A549 (cell line): Measurements from ENCODE around the gene EXOC1. TPM values are rescaled to one million over a fixed set of nuclear protein-coding genes. Genes with fewer than 3 reads are reported as not detected.

Source experiments
- ATAC-seq, 2 experiments: fragments of 200-7000 bp in 1 of 2; fragments of >200 bp in 1 of 2; cut with Nextera tagmentation in 1 of 2; cut with Tn5 transposase in 1 of 2; 3 replicates each; pipeline versions ENCODE4 v1.8.0 to v1.9.1; 2018 to 2020; ENCODE audit warnings: mild to moderate bottlenecking in 1 of 2, moderate library complexity in 1 of 2
- CTCF ChIA-PET: fragments of 300-600 bp; sonication (Branson Sonifier 250); formaldehyde crosslinking; extraction: SDS; loops from one replicate; lab custom pipeline; 2021; ENCODE audit warnings: antibody characterized with exemption, inconsistent platforms; lab: Yijun Ruan, JAX
- POLR2A ChIA-PET: fragments of 350-600 bp; formaldehyde crosslinking; extraction: SDS; loops from one replicate; lab custom pipeline; 2021; ENCODE audit warnings: antibody characterized with exemption, inconsistent platforms; lab: Yijun Ruan, JAX
- DNase-seq, 2 experiments: peaks; one replicate each; pipeline versions ENCODE4 v3.0.0 to v3.0.0-alpha.2; 2011 to 2016; ENCODE audit warnings: low read depth in 1 of 2, low spot score in 1 of 2
- FAIRE-seq: peaks from 2 replicates; lab custom pipeline; 2011; peaks lifted over from hg19 to GRCh38; lab: Jason Lieb, UNC
- H3K27ac ChIP-seq, 2 experiments: fragments of >200 bp; sonication (Bioruptor Twin); formaldehyde crosslinking; 3 replicates each; pipeline ENCODE4 v1.5.1; 2016 to 2017
- H3K4me1 ChIP-seq: fragments of >200 bp; sonication (Bioruptor Twin); formaldehyde crosslinking; 3 replicates; pipeline ENCODE4 v1.6.1; 2016
- H3K4me2 ChIP-seq: fragments of >200 bp; sonication (Bioruptor Twin); formaldehyde crosslinking; 3 replicates; pipeline ENCODE4 v1.6.1; 2016
- H3K4me3 ChIP-seq: fragments of >200 bp; sonication (Bioruptor Twin); formaldehyde crosslinking; 3 replicates; pipeline ENCODE4 v1.5.1; 2016
- H3K9me3 ChIP-seq: fragments of >200 bp; sonication (Bioruptor Twin); formaldehyde crosslinking; 3 replicates; pipeline ENCODE4 v1.6.1; 2016
- CBX2 ChIP-seq: fragments of 200-600 bp; sonication (generic); IDR thresholded peaks from 2 replicates; pipeline ENCODE4 v1.6.1; 2016; ENCODE audit warnings: low read depth, mild to moderate bottlenecking, borderline replicate concordance
- CBX8 ChIP-seq: fragments of 200-600 bp; sonication (generic); IDR thresholded peaks from 2 replicates; pipeline ENCODE4 v1.6.1; 2016
- EHF ChIP-seq: fragments of 250-450 bp; sonication (Bioruptor Pico); IDR thresholded peaks from 2 replicates; pipeline ENCODE4 v1.5.0; 2020; ENCODE audit warnings: mild to moderate bottlenecking
- EP300 ChIP-seq, 2 experiments: fragments of >200 bp; sonication (Bioruptor Twin); formaldehyde crosslinking; IDR thresholded peaks; 2 replicates in 1 of 2; 3 replicates in 1 of 2; pipeline ENCODE4 v1.6.1; 2016 to 2017
- FOSL2 ChIP-seq, 2 experiments: fragments of 450-650 bp in 1 of 2; fragments of >200 bp in 1 of 2; sonication (Bioruptor Twin) in 1 of 2; formaldehyde crosslinking; IDR thresholded peaks; 2 replicates each; pipeline versions ENCODE4 v1.5.0 to v1.6.1; 2016 to 2020; ENCODE audit warnings: mild to moderate bottlenecking in 1 of 2, moderate library complexity in 1 of 2
- FOXS1 ChIP-seq: fragments of 250-450 bp; sonication (Bioruptor Pico); IDR thresholded peaks from 2 replicates; pipeline ENCODE4 v1.5.0; 2020; ENCODE audit warnings: mild to moderate bottlenecking, moderate library complexity
- GATA3 ChIP-seq: IDR thresholded peaks from 2 replicates; pipeline ENCODE4 v1.6.1; 2012; ENCODE audit warnings: borderline replicate concordance
- HOXB13 ChIP-seq: fragments of 250-450 bp; sonication (Bioruptor Pico); IDR thresholded peaks from 2 replicates; pipeline ENCODE4 v1.5.0; 2020; ENCODE audit warnings: low read depth, mild to moderate bottlenecking, moderate library complexity
- HOXB5 ChIP-seq: fragments of 250-450 bp; sonication (Bioruptor Pico); IDR thresholded peaks from 2 replicates; pipeline ENCODE4 v1.5.0; 2020; ENCODE audit warnings: mild to moderate bottlenecking, moderate library complexity
- KDM1A ChIP-seq: fragments of 200-600 bp; sonication (generic); IDR thresholded peaks from 2 replicates; pipeline ENCODE4 v1.6.1; 2016; ENCODE audit warnings: low read depth, mild to moderate bottlenecking
- MAFK ChIP-seq: fragments of 450-650 bp; IDR thresholded peaks from 2 replicates; pipeline ENCODE4 v1.6.1; 2014; ENCODE audit not compliant: partially characterized antibody
- MYC ChIP-seq: IDR thresholded peaks from 2 replicates; pipeline ENCODE4 v1.6.1; 2012; ENCODE audit warnings: mild to moderate bottlenecking, inconsistent platforms, low read length, improper control_type of control experiment, borderline replicate concordance
- NR3C1 ChIP-seq: fragments of >200 bp; sonication (Bioruptor Twin); formaldehyde crosslinking; IDR thresholded peaks from 3 replicates; pipeline ENCODE4 v1.6.1; 2017
- SMC3 ChIP-seq: fragments of >200 bp; sonication (Bioruptor Twin); formaldehyde crosslinking; IDR thresholded peaks from 3 replicates; pipeline ENCODE4 v1.6.1; 2018; ENCODE audit warnings: inconsistent platforms
- ZFP36 ChIP-seq: fragments of 450-650 bp; IDR thresholded peaks from 2 replicates; pipeline ENCODE4 v1.6.1; 2014; ENCODE audit warnings: borderline replicate concordance; ENCODE audit not compliant: partially characterized antibody
- WGBS: methylation state at CpG from one replicate; pipeline ENCODE4 v1.1.6; 2017; ENCODE audit errors: missing lambda C conversion rate; 5-methylcytosine and 5-hydroxymethylcytosine counted together
- polyA plus RNA-seq, 4 experiments: library from polyadenylated mRNA; depleted of rRNA in 3 of 4; stranded (reverse); fragments of >200 nt; fragmentation: RNase III in 1 of 4; extraction: RNeasy Plus Mini Kit Qiagen cat#74134 plus additional on column Dnase treatment in 1 of 4; gene quantifications; 2 replicates in 3 of 4; 3 replicates in 1 of 4; pipeline ENCODE4 v1.2.3, GENCODE V29; 2011 to 2017
- TF ChIP-seq, protein P1 (sequence below): fragments of 150-350 bp; IDR thresholded peaks from 2 replicates; pipeline ENCODE4 v1.6.1; 2014; ENCODE audit warnings: low read depth, mild to moderate bottlenecking, low read length
- TF ChIP-seq, protein P2 (sequence below): IDR thresholded peaks from 2 replicates; pipeline ENCODE4 v1.6.1; 2012
- TF ChIP-seq, protein P3 (sequence below): fragments of >200 bp; sonication (Bioruptor Twin); formaldehyde crosslinking; IDR thresholded peaks from 2 replicates; pipeline ENCODE4 v1.6.1; 2016
- TF ChIP-seq, protein P4 (sequence below): fragments of >200 bp; sonication (Bioruptor Twin); formaldehyde crosslinking; IDR thresholded peaks from 3 replicates; pipeline ENCODE4 v1.5.1; 2016
- TF ChIP-seq, protein P5 (sequence below): fragments of >200 bp; sonication (Bioruptor Twin); formaldehyde crosslinking; IDR thresholded peaks from 3 replicates; pipeline ENCODE4 v1.6.1; 2016
- TF ChIP-seq, protein P6 (sequence below): fragments of 450-650 bp; IDR thresholded peaks from 2 replicates; pipeline ENCODE4 v1.6.1; 2014; ENCODE audit warnings: antibody characterized with exemption
- TF ChIP-seq, protein P7 (sequence below): IDR thresholded peaks from 2 replicates; pipeline ENCODE4 v1.6.1; 2012; ENCODE audit warnings: low read depth, borderline replicate concordance

The EXOC1 gene
- polyA plus RNA-seq, 2 of the 4 experiments (the other 2 are of a cell fraction): 12.8 to 22.4 TPM

DNA sequence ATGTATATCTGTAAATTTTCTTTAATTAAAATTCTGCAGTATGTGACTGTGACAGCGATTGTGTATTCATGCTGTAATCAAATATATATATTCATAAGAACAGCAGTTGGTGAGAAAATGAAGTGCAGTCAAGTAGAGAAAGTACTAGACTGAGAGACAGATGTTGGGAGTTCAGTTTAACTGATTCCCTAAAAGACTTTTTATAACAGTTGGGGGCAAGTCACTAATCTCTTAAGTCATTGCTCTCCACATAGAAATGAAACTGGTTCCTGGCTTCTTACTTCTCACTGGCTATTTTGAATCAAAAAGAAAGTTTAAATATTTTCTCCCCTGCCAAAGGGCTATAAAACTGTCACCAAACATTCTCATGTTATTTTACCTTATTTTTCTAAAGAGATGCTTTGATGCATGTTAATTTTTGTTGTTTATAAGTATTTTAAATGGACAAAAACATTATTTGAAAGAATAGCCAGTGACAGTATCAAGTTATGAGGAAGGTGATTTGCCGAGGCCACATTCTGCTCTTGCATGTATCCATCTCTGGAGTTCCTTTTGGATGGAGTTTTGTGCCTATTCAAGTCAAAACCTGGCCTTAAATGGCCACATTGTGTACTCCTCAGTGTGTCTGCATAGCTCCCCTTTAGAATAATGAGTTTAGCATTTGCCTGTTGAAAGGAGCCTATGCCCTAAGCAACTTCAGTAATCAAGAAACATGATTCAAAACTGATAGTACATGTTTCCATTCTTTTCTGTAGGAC, 30.8 kb downstream of the EXOC1 start:
- CTCF ChIA-PET: no interaction called here
- DNase-seq: no peak
- H3K4me1 ChIP-seq: no peaks in the 10 kb centered on the region
- POLR2A ChIA-PET: no interaction called here
- no peak for TF ChIP-seq HOXB5 (CRISPR knock-in tag)
- no peak for ATAC-seq
- no peak overlapping the region for H3K4me2 ChIP-seq
- 78% methylated on average over 2 of the region's 2 CpGs for WGBS
- H3K9me3 ChIP-seq: no peaks in the 10 kb centered on the region
- no peak overlapping the region for H3K4me3 ChIP-seq
- H3K27ac ChIP-seq: no peak overlapping the region
- FAIRE-seq: no peak

DNA sequence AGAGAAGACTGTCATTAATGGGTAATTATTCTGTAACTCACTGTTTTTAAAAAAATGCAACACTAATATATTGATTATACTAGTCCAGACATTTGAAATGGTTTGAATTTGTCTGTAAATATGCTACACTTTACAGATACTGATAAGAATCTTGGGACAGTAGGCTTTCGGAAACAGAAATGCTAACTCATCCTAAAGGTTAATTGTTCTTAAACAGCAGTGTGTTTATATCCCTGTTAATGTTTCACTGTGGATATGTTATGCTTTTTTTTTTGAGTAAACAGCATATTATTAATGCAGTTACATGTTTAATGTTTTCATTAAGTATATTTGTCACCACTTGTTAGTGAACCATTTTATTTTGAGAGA, 31.4 kb downstream of the EXOC1 start:
- ChIA-PET CTCF (no interaction called here), POLR2A (no interaction called here)
- Histone ChIP-seq H3K27ac (no peak overlapping the region), H3K4me3 (no peak overlapping the region), H3K4me1 (no peaks in the 10 kb centered on the region), H3K4me2 (no peak overlapping the region), H3K9me3 (no peaks in the 10 kb centered on the region)
- no peak for FAIRE-seq
- no peak for ATAC-seq
- DNase-seq: no peak
- WGBS: 44% methylated on average over 1 of the region's 1 CpG
- TF ChIP-seq, protein P1, sequence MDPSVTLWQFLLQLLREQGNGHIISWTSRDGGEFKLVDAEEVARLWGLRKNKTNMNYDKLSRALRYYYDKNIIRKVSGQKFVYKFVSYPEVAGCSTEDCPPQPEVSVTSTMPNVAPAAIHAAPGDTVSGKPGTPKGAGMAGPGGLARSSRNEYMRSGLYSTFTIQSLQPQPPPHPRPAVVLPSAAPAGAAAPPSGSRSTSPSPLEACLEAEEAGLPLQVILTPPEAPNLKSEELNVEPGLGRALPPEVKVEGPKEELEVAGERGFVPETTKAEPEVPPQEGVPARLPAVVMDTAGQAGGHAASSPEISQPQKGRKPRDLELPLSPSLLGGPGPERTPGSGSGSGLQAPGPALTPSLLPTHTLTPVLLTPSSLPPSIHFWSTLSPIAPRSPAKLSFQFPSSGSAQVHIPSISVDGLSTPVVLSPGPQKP: no peak
- TF ChIP-seq EHF (no peak), GATA3 (0 out of 2 replicates have a peak, but pooled peaks have one; percentile 26)

DNA sequence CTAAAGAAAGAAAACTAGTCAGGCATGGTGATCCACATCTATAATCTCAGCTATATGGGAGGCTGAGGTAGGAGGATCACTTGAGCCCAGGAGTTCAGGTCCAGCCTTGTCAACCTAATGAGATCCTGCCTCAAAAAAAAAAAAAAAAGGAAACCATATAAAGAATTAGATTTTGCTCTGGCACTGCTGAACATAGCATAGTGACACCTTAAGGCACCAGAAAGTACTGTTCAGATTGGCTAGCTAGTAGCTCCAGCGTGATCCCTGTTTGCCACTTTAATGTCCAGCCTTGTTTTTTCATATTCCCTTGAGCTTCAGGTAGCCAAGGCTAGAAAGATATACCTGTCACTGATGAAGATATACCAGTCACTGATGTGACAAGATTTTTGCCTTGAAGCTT, 34.1 kb downstream of the EXOC1 start:
- H3K27ac ChIP-seq: no peak overlapping the region
- H3K4me1 ChIP-seq: no peaks in the 10 kb centered on the region
- no peak for TF ChIP-seq CBX2
- no peak for TF ChIP-seq HOXB5 (CRISPR knock-in tag)
- TF ChIP-seq, protein P2, sequence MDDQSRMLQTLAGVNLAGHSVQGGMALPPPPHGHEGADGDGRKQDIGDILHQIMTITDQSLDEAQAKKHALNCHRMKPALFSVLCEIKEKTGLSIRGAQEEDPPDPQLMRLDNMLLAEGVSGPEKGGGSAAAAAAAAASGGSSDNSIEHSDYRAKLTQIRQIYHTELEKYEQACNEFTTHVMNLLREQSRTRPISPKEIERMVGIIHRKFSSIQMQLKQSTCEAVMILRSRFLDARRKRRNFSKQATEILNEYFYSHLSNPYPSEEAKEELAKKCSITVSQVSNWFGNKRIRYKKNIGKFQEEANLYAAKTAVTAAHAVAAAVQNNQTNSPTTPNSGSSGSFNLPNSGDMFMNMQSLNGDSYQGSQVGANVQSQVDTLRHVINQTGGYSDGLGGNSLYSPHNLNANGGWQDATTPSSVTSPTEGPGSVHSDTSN: no peak
- TF ChIP-seq, protein P3, sequence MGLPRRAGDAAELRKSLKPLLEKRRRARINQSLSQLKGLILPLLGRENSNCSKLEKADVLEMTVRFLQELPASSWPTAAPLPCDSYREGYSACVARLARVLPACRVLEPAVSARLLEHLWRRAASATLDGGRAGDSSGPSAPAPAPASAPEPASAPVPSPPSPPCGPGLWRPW: no peak
- TF ChIP-seq HOXB13: no peak
- no peak for TF ChIP-seq CBX8
- no peak for TF ChIP-seq FOXS1 (CRISPR knock-in tag)
- TF ChIP-seq SMC3: no peak
- no peak for TF ChIP-seq ZFP36
- TF ChIP-seq NR3C1: no peak
- TF ChIP-seq, protein P4, sequence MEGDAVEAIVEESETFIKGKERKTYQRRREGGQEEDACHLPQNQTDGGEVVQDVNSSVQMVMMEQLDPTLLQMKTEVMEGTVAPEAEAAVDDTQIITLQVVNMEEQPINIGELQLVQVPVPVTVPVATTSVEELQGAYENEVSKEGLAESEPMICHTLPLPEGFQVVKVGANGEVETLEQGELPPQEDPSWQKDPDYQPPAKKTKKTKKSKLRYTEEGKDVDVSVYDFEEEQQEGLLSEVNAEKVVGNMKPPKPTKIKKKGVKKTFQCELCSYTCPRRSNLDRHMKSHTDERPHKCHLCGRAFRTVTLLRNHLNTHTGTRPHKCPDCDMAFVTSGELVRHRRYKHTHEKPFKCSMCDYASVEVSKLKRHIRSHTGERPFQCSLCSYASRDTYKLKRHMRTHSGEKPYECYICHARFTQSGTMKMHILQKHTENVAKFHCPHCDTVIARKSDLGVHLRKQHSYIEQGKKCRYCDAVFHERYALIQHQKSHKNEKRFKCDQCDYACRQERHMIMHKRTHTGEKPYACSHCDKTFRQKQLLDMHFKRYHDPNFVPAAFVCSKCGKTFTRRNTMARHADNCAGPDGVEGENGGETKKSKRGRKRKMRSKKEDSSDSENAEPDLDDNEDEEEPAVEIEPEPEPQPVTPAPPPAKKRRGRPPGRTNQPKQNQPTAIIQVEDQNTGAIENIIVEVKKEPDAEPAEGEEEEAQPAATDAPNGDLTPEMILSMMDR: no peak
- TF ChIP-seq EP300 (IDR thresholded peaks at IDR 0.05): no peak
- TF ChIP-seq, protein P5, sequence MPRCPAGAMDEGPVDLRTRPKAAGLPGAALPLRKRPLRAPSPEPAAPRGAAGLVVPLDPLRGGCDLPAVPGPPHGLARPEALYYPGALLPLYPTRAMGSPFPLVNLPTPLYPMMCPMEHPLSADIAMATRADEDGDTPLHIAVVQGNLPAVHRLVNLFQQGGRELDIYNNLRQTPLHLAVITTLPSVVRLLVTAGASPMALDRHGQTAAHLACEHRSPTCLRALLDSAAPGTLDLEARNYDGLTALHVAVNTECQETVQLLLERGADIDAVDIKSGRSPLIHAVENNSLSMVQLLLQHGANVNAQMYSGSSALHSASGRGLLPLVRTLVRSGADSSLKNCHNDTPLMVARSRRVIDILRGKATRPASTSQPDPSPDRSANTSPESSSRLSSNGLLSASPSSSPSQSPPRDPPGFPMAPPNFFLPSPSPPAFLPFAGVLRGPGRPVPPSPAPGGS: no peak
- TF ChIP-seq, protein P6, sequence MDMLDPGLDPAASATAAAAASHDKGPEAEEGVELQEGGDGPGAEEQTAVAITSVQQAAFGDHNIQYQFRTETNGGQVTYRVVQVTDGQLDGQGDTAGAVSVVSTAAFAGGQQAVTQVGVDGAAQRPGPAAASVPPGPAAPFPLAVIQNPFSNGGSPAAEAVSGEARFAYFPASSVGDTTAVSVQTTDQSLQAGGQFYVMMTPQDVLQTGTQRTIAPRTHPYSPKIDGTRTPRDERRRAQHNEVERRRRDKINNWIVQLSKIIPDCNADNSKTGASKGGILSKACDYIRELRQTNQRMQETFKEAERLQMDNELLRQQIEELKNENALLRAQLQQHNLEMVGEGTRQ: no peak
- no peak for TF ChIP-seq MYC
- TF ChIP-seq MAFK: no peak
- no peak for TF ChIP-seq FOSL2 (IDR thresholded peaks at IDR 0.05)
- no peak for TF ChIP-seq FOSL2 (CRISPR knock-in tag; IDR thresholded peaks at IDR 0.05)
- TF ChIP-seq, protein P7, sequence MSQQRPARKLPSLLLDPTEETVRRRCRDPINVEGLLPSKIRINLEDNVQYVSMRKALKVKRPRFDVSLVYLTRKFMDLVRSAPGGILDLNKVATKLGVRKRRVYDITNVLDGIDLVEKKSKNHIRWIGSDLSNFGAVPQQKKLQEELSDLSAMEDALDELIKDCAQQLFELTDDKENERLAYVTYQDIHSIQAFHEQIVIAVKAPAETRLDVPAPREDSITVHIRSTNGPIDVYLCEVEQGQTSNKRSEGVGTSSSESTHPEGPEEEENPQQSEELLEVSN: no peak
- no peak for TF ChIP-seq KDM1A
- ChIA-PET CTCF (interaction anchor here (0.6 to 1.2 kb wide), 3 partner anchors 61 to 296 kb away, joined by 3 read pairs; partner anchors contain the start of gene CEP135), POLR2A (no interaction called here)
- no peaks in the 10 kb centered on the region for H3K9me3 ChIP-seq
- DNase-seq (peak in 1 of 2 experiments; percentile 6), ATAC-seq (peak; percentile 56; a peak in 3 of 6 replicates), FAIRE-seq (no peak)
- no peak overlapping the region for H3K4me2 ChIP-seq
- WGBS: 86% methylated on average over 1 of the region's 1 CpG
- H3K4me3 ChIP-seq: no peak overlapping the region
